ENCODE data around the gene PCNX1. TPM values are rescaled to one million over a fixed set of nuclear protein-coding genes. Genes with fewer than 3 reads are reported as not detected.

PCNX1 gene
- total and polyA plus RNA-seq, 9 of the 15 experiments (the other 6 are each of a cell fraction or from before 2014, with no cell fraction given), result 0.30 to 4.5 (median 2.3) TPM

DNA sequence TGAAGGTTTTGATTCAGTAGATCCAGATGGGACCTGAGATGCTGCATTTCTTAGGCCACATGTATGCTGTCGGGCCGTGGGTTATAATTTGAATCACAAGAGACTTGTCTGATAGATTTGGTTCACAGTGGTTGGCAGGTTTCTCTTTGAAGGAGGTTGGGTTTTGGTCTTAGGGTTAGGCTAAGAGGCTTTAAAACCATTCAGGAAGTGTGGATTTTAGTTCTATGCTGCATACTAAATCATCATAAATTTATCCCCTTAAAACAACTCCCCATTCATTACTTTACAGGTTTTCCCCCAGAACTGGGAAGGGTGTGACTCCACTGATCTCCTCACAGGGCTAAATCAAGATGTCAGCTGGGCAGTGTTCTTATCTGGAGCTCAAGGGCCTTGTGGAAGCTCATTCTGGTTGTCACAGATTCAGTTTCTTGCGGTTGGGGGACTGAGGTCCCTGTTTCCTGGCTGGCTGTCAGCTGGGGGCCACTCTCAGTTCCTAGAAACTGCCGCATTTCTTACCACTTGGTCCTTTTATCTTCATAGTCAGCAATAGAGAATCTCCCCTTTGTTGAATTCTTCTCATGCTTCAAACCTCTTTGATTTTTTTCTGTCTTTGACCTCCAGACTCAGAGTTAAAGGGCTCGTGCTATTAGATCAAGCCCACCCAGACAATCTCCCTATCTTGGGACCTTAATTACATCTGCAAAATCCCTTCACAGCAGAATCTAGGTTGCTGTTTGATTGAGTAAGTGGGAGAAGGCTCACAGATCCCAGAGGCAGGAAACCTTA lies 20.6 kb upstream of the PCNX1 start (continued):
- TF ChIP-seq, protein P1, sequence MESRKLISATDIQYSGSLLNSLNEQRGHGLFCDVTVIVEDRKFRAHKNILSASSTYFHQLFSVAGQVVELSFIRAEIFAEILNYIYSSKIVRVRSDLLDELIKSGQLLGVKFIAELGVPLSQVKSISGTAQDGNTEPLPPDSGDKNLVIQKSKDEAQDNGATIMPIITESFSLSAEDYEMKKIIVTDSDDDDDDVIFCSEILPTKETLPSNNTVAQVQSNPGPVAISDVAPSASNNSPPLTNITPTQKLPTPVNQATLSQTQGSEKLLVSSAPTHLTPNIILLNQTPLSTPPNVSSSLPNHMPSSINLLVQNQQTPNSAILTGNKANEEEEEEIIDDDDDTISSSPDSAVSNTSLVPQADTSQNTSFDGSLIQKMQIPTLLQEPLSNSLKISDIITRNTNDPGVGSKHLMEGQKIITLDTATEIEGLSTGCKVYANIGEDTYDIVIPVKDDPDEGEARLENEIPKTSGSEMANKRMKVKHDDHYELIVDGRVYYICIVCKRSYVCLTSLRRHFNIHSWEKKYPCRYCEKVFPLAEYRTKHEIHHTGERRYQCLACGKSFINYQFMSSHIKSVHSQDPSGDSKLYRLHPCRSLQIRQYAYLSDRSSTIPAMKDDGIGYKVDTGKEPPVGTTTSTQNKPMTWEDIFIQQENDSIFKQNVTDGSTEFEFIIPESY (CRISPR knock-in tag; IDR thresholded peaks at IDR 0.05), result no peak
- TF ChIP-seq NBN (IDR thresholded peaks at IDR 0.05; ENCODE audit: low read depth), result no peak
- no peak for TF ChIP-seq FIP1L1 (IDR thresholded peaks at IDR 0.05; ENCODE audit: low read depth, low read length, poor library complexity, severe bottlenecking)
- TF ChIP-seq ZNF133 (CRISPR knock-in tag; IDR thresholded peaks at IDR 0.05), result no peak
- TF ChIP-seq, protein P2, sequence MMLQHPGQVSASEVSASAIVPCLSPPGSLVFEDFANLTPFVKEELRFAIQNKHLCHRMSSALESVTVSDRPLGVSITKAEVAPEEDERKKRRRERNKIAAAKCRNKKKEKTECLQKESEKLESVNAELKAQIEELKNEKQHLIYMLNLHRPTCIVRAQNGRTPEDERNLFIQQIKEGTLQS (IDR thresholded peaks at IDR 0.05), result no peak
- TF ChIP-seq, protein P2 (CRISPR knock-in tag; conservative IDR thresholded peaks at IDR 0.05), result no peak
- TF ChIP-seq, protein P3, sequence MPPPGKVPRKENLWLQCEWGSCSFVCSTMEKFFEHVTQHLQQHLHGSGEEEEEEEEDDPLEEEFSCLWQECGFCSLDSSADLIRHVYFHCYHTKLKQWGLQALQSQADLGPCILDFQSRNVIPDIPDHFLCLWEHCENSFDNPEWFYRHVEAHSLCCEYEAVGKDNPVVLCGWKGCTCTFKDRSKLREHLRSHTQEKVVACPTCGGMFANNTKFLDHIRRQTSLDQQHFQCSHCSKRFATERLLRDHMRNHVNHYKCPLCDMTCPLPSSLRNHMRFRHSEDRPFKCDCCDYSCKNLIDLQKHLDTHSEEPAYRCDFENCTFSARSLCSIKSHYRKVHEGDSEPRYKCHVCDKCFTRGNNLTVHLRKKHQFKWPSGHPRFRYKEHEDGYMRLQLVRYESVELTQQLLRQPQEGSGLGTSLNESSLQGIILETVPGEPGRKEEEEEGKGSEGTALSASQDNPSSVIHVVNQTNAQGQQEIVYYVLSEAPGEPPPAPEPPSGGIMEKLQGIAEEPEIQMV (tag; conservative IDR thresholded peaks at IDR 0.05; ENCODE audit: low read depth), result no peak
- TF ChIP-seq, protein P4, sequence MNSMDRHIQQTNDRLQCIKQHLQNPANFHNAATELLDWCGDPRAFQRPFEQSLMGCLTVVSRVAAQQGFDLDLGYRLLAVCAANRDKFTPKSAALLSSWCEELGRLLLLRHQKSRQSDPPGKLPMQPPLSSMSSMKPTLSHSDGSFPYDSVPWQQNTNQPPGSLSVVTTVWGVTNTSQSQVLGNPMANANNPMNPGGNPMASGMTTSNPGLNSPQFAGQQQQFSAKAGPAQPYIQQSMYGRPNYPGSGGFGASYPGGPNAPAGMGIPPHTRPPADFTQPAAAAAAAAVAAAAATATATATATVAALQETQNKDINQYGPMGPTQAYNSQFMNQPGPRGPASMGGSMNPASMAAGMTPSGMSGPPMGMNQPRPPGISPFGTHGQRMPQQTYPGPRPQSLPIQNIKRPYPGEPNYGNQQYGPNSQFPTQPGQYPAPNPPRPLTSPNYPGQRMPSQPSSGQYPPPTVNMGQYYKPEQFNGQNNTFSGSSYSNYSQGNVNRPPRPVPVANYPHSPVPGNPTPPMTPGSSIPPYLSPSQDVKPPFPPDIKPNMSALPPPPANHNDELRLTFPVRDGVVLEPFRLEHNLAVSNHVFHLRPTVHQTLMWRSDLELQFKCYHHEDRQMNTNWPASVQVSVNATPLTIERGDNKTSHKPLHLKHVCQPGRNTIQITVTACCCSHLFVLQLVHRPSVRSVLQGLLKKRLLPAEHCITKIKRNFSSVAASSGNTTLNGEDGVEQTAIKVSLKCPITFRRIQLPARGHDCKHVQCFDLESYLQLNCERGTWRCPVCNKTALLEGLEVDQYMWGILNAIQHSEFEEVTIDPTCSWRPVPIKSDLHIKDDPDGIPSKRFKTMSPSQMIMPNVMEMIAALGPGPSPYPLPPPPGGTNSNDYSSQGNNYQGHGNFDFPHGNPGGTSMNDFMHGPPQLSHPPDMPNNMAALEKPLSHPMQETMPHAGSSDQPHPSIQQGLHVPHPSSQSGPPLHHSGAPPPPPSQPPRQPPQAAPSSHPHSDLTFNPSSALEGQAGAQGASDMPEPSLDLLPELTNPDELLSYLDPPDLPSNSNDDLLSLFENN (IDR thresholded peaks at IDR 0.05; ENCODE audit: low read depth in 2 of 2, low read length in 2 of 2), result no peak
- no peak for TF ChIP-seq XRCC3 (IDR thresholded peaks at IDR 0.05)
- TF ChIP-seq TARDBP (IDR thresholded peaks at IDR 0.05), result no peak
- TF ChIP-seq, protein P5, sequence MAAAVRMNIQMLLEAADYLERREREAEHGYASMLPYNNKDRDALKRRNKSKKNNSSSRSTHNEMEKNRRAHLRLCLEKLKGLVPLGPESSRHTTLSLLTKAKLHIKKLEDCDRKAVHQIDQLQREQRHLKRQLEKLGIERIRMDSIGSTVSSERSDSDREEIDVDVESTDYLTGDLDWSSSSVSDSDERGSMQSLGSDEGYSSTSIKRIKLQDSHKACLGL (CRISPR knock-in tag; IDR thresholded peaks at IDR 0.05; ENCODE audit: borderline replicate concordance, poor library complexity, severe bottlenecking), result no peak
- TF ChIP-seq, protein P6, sequence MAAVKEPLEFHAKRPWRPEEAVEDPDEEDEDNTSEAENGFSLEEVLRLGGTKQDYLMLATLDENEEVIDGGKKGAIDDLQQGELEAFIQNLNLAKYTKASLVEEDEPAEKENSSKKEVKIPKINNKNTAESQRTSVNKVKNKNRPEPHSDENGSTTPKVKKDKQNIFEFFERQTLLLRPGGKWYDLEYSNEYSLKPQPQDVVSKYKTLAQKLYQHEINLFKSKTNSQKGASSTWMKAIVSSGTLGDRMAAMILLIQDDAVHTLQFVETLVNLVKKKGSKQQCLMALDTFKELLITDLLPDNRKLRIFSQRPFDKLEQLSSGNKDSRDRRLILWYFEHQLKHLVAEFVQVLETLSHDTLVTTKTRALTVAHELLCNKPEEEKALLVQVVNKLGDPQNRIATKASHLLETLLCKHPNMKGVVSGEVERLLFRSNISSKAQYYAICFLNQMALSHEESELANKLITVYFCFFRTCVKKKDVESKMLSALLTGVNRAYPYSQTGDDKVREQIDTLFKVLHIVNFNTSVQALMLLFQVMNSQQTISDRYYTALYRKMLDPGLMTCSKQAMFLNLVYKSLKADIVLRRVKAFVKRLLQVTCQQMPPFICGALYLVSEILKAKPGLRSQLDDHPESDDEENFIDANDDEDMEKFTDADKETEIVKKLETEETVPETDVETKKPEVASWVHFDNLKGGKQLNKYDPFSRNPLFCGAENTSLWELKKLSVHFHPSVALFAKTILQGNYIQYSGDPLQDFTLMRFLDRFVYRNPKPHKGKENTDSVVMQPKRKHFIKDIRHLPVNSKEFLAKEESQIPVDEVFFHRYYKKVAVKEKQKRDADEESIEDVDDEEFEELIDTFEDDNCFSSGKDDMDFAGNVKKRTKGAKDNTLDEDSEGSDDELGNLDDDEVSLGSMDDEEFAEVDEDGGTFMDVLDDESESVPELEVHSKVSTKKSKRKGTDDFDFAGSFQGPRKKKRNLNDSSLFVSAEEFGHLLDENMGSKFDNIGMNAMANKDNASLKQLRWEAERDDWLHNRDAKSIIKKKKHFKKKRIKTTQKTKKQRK (IDR thresholded peaks at IDR 0.05; ENCODE audit: borderline replicate concordance, low read depth, low read length), result no peak
